Naive B cell (primary cell): ENCODE data around the gene SLC8B1. TPM values are rescaled to one million over a fixed set of nuclear protein-coding genes. Genes with fewer than 3 reads are reported as not detected.
A peak's percentile ranks its signal among the peaks of the same experiment; 100 is the strongest.

Experiments used
- ATAC-seq, 2 donors: fragments of 150-1000 bp; cut with Tn5 transposase; 2 replicates each; pipeline ENCODE4 v1.10.0; 2021; ENCODE audit warnings: low read depth in 2 of 2, mild to moderate bottlenecking in 2 of 2, moderate library complexity in 2 of 2
- DNase-seq: peaks from one replicate; pipeline ENCODE4 v3.0.0; 2022
- H3K27ac Mint-ChIP-seq, 6 donors: one replicate each; pipeline ENCODE4 v1.8.0; 2020 to 2022; ENCODE audit warnings: mild to moderate bottlenecking in 6 of 6, mixed read lengths in 6 of 6, moderate library complexity in 5 of 6, inconsistent platforms in 2 of 6
- H3K27me3 Mint-ChIP-seq, 3 donors: one replicate each; pipeline ENCODE4 v1.8.0; 2021 to 2022; ENCODE audit warnings: mixed read lengths in 3 of 3, mild to moderate bottlenecking in 1 of 3
- H3K36me3 Mint-ChIP-seq, 2 donors: one replicate each; pipeline ENCODE4 v1.8.0; 2020 to 2022; ENCODE audit warnings: mixed read lengths in 2 of 2, inconsistent platforms in 1 of 2, mild to moderate bottlenecking in 1 of 2
- H3K4me1 Mint-ChIP-seq, 3 donors: one replicate each; pipeline ENCODE4 v1.8.0; 2020 to 2022; ENCODE audit warnings: mixed read lengths in 3 of 3, inconsistent platforms in 1 of 3, mild to moderate bottlenecking in 1 of 3, moderate library complexity in 1 of 3
- H3K4me3 Mint-ChIP-seq, 8 donors: one replicate each; pipeline ENCODE4 v1.8.0; 2020 to 2022; ENCODE audit warnings: mild to moderate bottlenecking in 8 of 8, mixed read lengths in 8 of 8, moderate library complexity in 8 of 8, inconsistent platforms in 2 of 8
- H3K9me3 Mint-ChIP-seq, 7 donors: one replicate each; pipeline ENCODE4 v1.8.0; 2020 to 2022; ENCODE audit warnings: mixed read lengths in 7 of 7, mild to moderate bottlenecking in 5 of 7, inconsistent platforms in 2 of 7, moderate library complexity in 1 of 7
- polyA plus RNA-seq, 6 donors: library from polyadenylated mRNA; unstranded; fragments of 300-500 nt; fragmentation: Illumina TruSeq; gene quantifications; one replicate each; pipeline ENCODE4 v1.2.3, GENCODE V29; 2021; ENCODE audit warnings: low read depth in 6 of 6

Gene SLC8B1
- polyA plus RNA-seq, 6 donors from 2014 or later: 5.3 to 35.1 (median 14.6) TPM

GRCh38 chr12:113346353-113346752, 11.4 kb upstream of the SLC8B1 start:
- Mint-ChIP-seq H3K4me3 (no peak overlapping the region), H3K27me3 (peaks cover 8 to 16% (median 10%) of the 10 kb centered on the region in 3 donors), H3K27ac (no peak overlapping the region), H3K36me3 (no peaks in the 10 kb centered on the region), H3K9me3 (no peaks in the 10 kb centered on the region), H3K4me1 (peaks cover 5 to 8% (median 6%) of the 10 kb centered on the region in 3 donors)
- no peak for DNase-seq
- no peak for ATAC-seq

- H3K27ac Mint-ChIP-seq: peak overlapping the region in 1 of 6 donors; percentile 42
- no peaks in the 10 kb centered on the region for H3K36me3 Mint-ChIP-seq
- H3K4me3 Mint-ChIP-seq: no peak overlapping the region
- peaks cover 8 to 10% (median 9%) of the 10 kb centered on the region in 3 donors for H3K27me3 Mint-ChIP-seq
- H3K4me1 Mint-ChIP-seq: peaks cover 6 to 11% (median 7%) of the 10 kb centered on the region in 3 donors
- ATAC-seq (no peak), DNase-seq (no peak)
- H3K9me3 Mint-ChIP-seq: no peaks in the 10 kb centered on the region
Observed at GRCh38 chr12:113345318-113345717, 10.4 kb upstream of the SLC8B1 start.

- Mint-ChIP-seq H3K4me3 (no peak overlapping the region), H3K27ac (peak overlapping the region in 1 of 6 donors; percentile 17), H3K9me3 (no peaks in the 10 kb centered on the region), H3K4me1 (peaks cover 6 to 11% (median 7%) of the 10 kb centered on the region in 3 donors), H3K27me3 (peaks cover 0 to 8% (median 4%) of the 10 kb centered on the region in 3 donors), H3K36me3 (no peaks in the 10 kb centered on the region)
- no peak for DNase-seq
- ATAC-seq: peak in 1 of 2 donors; percentile 25
Observed at GRCh38 chr12:113341535-113341934, 6.6 kb upstream of the SLC8B1 start.

GRCh38 chr12:113340061-113340460, 5.2 kb upstream of the SLC8B1 start:
- ATAC-seq (no peak), DNase-seq (no peak)
- H3K27ac Mint-ChIP-seq: no peak overlapping the region
- no peaks in the 10 kb centered on the region for H3K9me3 Mint-ChIP-seq
- H3K27me3 Mint-ChIP-seq: peaks cover 0 to 8% (median 4%) of the 10 kb centered on the region in 3 donors
- H3K4me3 Mint-ChIP-seq: no peak overlapping the region
- no peaks in the 10 kb centered on the region for H3K36me3 Mint-ChIP-seq
- H3K4me1 Mint-ChIP-seq: peaks cover 10 to 13% (median 11%) of the 10 kb centered on the region in 3 donors

GRCh38 chr12:113339540-113339939, 4.6 kb upstream of the SLC8B1 start:
- ATAC-seq (no peak), DNase-seq (no peak)
- no peak overlapping the region for H3K27ac Mint-ChIP-seq
- H3K4me3 Mint-ChIP-seq: no peak overlapping the region
- no peaks in the 10 kb centered on the region for H3K36me3 Mint-ChIP-seq
- peaks cover 11 to 15% (median 13%) of the 10 kb centered on the region in 3 donors for H3K4me1 Mint-ChIP-seq
- H3K27me3 Mint-ChIP-seq: peaks cover 0 to 8% (median 4%) of the 10 kb centered on the region in 3 donors
- no peaks in the 10 kb centered on the region for H3K9me3 Mint-ChIP-seq

- peak; percentile 7 for DNase-seq
- Mint-ChIP-seq H3K36me3 (peaks cover 11 to 13% of the 10 kb centered on the region in 2 donors), H3K4me1 (peaks cover 25 to 43% (median 41%) of the 10 kb centered on the region in 3 donors), H3K9me3 (no peaks in the 10 kb centered on the region), H3K27me3 (peaks cover 0 to 8% (median 4%) of the 10 kb centered on the region in 3 donors), H3K4me3 (peak overlapping the region; percentile 91 to 96 (median 94)), H3K27ac (peak overlapping the region; percentile 14 to 96 (median 83))
- peak; percentile 6 for ATAC-seq
Observed at GRCh38 chr12:113333877-113334785, 778 bp downstream of the SLC8B1 start.

- Mint-ChIP-seq H3K27me3 (peaks cover 0 to 8% (median 4%) of the 10 kb centered on the region in 3 donors), H3K36me3 (peaks cover 11 to 13% of the 10 kb centered on the region in 2 donors), H3K4me1 (peaks cover 26 to 47% (median 44%) of the 10 kb centered on the region in 3 donors), H3K27ac (peak overlapping the region in 1 of 6 donors; percentile 81), H3K9me3 (no peaks in the 10 kb centered on the region), H3K4me3 (peak overlapping the region; percentile 91 to 96 (median 94))
- DNase-seq: no peak
- ATAC-seq: no peak
Observed at GRCh38 chr12:113333418-113333750, 1.5 kb downstream of the SLC8B1 start.

- peaks cover 0 to 8% (median 4%) of the 10 kb centered on the region in 3 donors for H3K27me3 Mint-ChIP-seq
Observed at GRCh38 chr12:113332688-113333417, 2.1 kb downstream of the SLC8B1 start.

GRCh38 chr12:113330505-113330904, 4.4 kb downstream of the SLC8B1 start:
- Mint-ChIP-seq H3K36me3 (peaks cover 11 to 13% of the 10 kb centered on the region in 2 donors), H3K27ac (no peak overlapping the region), H3K9me3 (no peaks in the 10 kb centered on the region), H3K4me1 (peaks cover 29 to 59% (median 44%) of the 10 kb centered on the region in 3 donors), H3K27me3 (no peaks in the 10 kb centered on the region), H3K4me3 (peak overlapping the region in 2 of 8 donors; percentile 29 to 54)
- ATAC-seq (no peak), DNase-seq (no peak)

More at GRCh38 chr12:113332688-113333417, 2.1 kb downstream of the SLC8B1 start:
- H3K9me3 Mint-ChIP-seq: no peaks in the 10 kb centered on the region
- no peak for ATAC-seq
- DNase-seq: no peak
- peak overlapping the region in 3 of 6 donors; percentile 13 to 54 (median 15) for H3K27ac Mint-ChIP-seq
- H3K36me3 Mint-ChIP-seq: peaks cover 11 to 13% of the 10 kb centered on the region in 2 donors
- H3K4me3 Mint-ChIP-seq: peak overlapping the region; percentile 23 to 96 (median 94)
- H3K4me1 Mint-ChIP-seq: peaks cover 29 to 49% (median 44%) of the 10 kb centered on the region in 3 donors

GRCh38 chr12:113329791-113330417, 5.0 kb downstream of the SLC8B1 start:
- H3K27ac Mint-ChIP-seq: peak overlapping the region in 1 of 6 donors; percentile 93
- peaks cover 31 to 56% (median 42%) of the 10 kb centered on the region in 3 donors for H3K4me1 Mint-ChIP-seq
- no peaks in the 10 kb centered on the region for H3K9me3 Mint-ChIP-seq
- H3K27me3 Mint-ChIP-seq: no peaks in the 10 kb centered on the region
- no peak for ATAC-seq
- H3K4me3 Mint-ChIP-seq: peak overlapping the region in 1 of 8 donors; percentile 64
- peaks cover 11 to 13% of the 10 kb centered on the region in 2 donors for H3K36me3 Mint-ChIP-seq
- no peak for DNase-seq

- ATAC-seq (no peak), DNase-seq (no peak)
- Mint-ChIP-seq H3K27me3 (no peaks in the 10 kb centered on the region), H3K4me3 (no peak overlapping the region), H3K4me1 (peaks cover 33 to 56% (median 37%) of the 10 kb centered on the region in 3 donors), H3K27ac (peak overlapping the region in 2 of 6 donors; percentile 36 to 93), H3K36me3 (peaks cover 11 to 13% of the 10 kb centered on the region in 2 donors), H3K9me3 (no peaks in the 10 kb centered on the region)
Observed at GRCh38 chr12:113329022-113329790, 5.7 kb downstream of the SLC8B1 start.

- no peak overlapping the region for H3K4me3 Mint-ChIP-seq
- H3K27ac Mint-ChIP-seq: peak overlapping the region in 2 of 6 donors; percentile 36 to 89
Observed at GRCh38 chr12:113328368-113328889, 6.5 kb downstream of the SLC8B1 start.

More at GRCh38 chr12:113328368-113328889, 6.5 kb downstream of the SLC8B1 start:
- H3K4me1 Mint-ChIP-seq: peaks cover 30 to 54% (median 32%) of the 10 kb centered on the region in 3 donors
- DNase-seq (no peak), ATAC-seq (no peak)
- H3K9me3 Mint-ChIP-seq: no peaks in the 10 kb centered on the region
- H3K36me3 Mint-ChIP-seq: peaks cover 11 to 13% of the 10 kb centered on the region in 2 donors
- no peaks in the 10 kb centered on the region for H3K27me3 Mint-ChIP-seq
